ENCODE measurements around the gene GALNT15. TPM values are rescaled to one million over a fixed set of nuclear protein-coding genes. Genes with fewer than 3 reads are reported as not detected.

GALNT15 gene
- total RNA-seq, 1 donor from 2014 or later: 7.0 TPM

- no peak for ATAC-seq
- intact Hi-C loops (cut with micrococcal nuclease): loop anchor here (5.0 to 10.0 kb wide), 2 partner anchors 133 to 365 kb away; no protein-coding TSS in a partner anchor
- no peak for DNase-seq
Observed at GRCh38 chr3:16179771-16180736, 5.6 kb downstream of the GALNT15 start.

DNA sequence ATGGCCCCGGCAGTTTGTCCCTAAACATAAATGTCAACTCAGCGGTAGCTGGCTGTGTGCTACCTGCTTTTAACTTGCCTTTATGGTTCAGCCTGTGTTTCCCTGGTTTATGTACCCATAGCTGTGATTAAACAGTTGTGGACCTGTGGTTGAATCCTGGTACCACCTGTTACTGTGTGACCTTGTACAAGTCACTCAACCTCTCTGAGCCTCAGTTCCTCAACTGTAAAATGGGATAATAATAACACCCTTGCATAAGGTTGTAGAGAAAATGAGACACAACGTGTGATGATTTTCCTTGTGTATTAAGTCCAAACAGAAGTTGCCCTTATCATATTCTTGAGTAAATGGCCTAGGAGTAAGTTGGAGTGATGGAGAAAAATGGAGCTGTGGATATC, 6.3 kb downstream of the GALNT15 start:
- intact Hi-C loops (cut with micrococcal nuclease): no loop called here
- ATAC-seq: no peak
- DNase-seq: no peak

- ATAC-seq: peak; percentile 53
- intact Hi-C loops (cut with micrococcal nuclease): no loop called here
Observed at GRCh38 chr3:16181361-16181760, 6.9 kb downstream of the GALNT15 start.

DNA sequence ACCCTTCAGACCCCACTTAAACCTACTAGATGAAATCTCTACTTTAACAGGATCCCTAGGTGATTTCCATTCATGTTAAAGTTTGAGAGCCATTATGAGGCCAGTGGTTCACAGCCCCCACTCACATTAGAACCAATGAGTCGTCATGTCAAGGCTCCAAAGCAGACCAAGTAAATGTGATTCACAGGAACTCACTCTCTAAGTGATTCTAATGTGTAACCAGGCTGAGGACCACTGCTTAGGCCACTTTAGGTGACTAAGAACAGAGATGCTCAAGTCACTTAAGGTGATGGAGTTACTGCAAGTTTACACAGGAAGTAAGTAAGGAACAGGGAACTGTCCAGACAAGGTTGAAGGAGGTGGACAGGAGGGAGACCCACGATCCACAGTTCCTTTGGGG, 7.7 kb downstream of the GALNT15 start:
- ATAC-seq (no peak), DNase-seq (no peak)
- intact Hi-C loops (cut with micrococcal nuclease): no loop called here

More at GRCh38 chr3:16181361-16181760, 6.9 kb downstream of the GALNT15 start:
- peak; percentile 65 for DNase-seq

DNA sequence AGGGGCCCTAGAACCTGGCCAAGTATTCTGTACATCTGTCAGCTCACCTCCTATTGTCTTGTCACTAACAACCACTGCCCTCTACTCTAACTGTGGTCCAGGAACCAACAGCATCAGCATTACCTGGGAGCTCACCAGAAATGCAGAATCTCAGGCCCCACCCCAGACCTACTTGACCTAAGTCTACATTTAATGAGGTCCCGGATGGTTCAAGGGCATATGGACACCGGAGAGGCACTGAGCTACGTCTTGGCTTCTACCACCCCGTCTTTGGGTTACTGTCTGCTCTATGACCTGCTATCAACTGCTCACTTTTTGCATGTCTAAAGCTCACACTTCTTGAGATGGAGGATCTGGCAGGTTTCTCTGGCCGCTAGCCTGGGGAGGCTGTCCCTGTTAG, 8.1 kb downstream of the GALNT15 start:
- no peak for DNase-seq
- ATAC-seq: no peak
- intact Hi-C loops (cut with micrococcal nuclease): no loop called here

DNA sequence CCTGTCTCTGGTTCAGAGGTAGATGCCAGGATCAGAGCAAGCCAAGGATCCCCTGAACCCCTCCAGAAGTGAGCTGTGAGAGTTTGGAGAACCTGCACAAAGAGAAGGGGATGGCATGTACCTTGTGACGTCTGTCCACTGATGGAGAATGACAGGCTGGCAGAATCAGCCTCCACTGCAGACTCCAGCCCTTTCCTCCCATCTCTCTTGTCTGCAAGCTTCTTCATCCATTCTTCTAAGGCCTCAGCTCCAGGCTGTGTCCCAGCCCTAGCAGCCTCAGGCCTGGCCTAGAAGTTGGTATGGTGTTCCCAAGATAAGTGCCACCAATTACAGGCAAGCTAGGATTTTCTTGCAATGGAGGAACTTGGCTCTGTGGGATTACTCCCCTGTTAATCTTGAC, 8.6 kb downstream of the GALNT15 start:
- no peak for DNase-seq
- ATAC-seq: no peak

GRCh38 chr3:16183601-16184270, 9.3 kb downstream of the GALNT15 start:
- ATAC-seq: peak; percentile 82
- DNase-seq: no peak
- intact Hi-C loops (cut with micrococcal nuclease): no loop called here

More for the DNA sequence above, 8.6 kb downstream of the GALNT15 start:
- intact Hi-C loops (cut with micrococcal nuclease): no loop called here

DNA sequence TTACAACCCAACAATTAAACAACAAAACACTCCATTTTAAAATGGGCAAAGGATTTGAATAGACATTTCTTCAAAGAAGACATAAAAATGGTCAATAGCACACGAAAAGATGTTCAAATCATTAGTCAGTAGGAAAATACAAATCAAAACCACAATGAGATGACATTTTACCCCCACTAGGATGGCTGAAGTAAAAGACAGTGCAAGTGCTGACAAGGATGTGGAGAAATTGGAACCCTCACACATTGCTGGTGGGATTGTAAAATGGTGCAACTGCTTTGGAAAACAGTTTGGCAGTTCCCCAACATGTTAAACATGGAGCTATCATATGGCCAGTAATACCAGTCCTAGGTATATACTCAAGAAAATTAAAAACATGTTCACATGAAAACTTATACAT, 11.6 kb downstream of the GALNT15 start:
- no peak for ATAC-seq

DNA sequence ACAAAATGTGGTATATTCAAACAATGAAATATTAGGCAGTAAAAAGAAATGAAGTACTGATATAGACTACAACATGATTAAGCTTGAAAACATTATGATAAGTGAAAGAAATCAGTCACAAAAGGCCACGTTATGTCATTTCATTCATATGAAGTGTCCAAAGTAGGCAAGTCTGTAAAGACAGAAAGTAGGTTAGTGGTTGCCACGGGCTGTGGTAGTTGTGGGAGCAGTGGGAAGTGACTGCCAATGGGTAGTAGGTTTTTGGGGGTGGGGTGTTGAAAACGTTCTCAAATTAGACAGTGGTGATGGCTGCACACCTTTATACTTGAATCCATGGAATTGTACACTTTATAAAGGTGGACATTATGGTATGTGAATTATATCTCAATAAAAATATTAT, 12.1 kb downstream of the GALNT15 start:
- ATAC-seq (no peak), DNase-seq (no peak)
- intact Hi-C loops (cut with micrococcal nuclease): no loop called here

More for the DNA sequence above, 11.6 kb downstream of the GALNT15 start:
- no peak for DNase-seq
- intact Hi-C loops (cut with micrococcal nuclease): no loop called here

- intact Hi-C loops (cut with micrococcal nuclease): no loop called here
- no peak for ATAC-seq
- DNase-seq: no peak
Observed at GRCh38 chr3:16187213-16187790, 12.8 kb downstream of the GALNT15 start.

- intact Hi-C loops (cut with micrococcal nuclease): no loop called here
- ATAC-seq (no peak), DNase-seq (no peak)
Observed at GRCh38 chr3:16188071-16188470, 13.6 kb downstream of the GALNT15 start.

DNA sequence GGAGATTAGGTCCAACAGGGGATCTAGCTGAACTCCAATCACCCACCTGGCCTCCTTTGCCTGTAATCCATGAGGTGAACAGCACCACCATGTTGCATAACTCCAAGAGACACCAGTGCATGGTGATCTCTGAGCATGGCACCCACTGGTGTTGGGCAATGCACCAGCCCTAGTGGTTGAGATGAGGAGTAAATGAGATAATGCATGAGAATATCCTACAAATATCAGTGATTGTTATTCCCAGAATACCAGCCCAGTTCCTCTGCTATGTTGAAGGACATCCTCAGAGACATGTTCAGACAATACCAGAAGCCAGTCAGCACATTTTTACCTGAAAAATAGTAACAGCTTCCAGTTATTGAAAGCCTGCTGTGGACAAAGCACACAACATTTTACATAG, 14.7 kb downstream of the GALNT15 start:
- no peak for DNase-seq
- intact Hi-C loops (cut with micrococcal nuclease): no loop called here
- ATAC-seq: no peak

- DNase-seq (no peak), ATAC-seq (peak; percentile 32)
- intact Hi-C loops (cut with micrococcal nuclease): no loop called here
Observed at GRCh38 chr3:16190704-16191103, 16.2 kb downstream of the GALNT15 start.

- DNase-seq: no peak
- intact Hi-C loops (cut with micrococcal nuclease): no loop called here
- no peak for ATAC-seq
Observed at GRCh38 chr3:16191591-16191990, 17.1 kb downstream of the GALNT15 start.

DNA sequence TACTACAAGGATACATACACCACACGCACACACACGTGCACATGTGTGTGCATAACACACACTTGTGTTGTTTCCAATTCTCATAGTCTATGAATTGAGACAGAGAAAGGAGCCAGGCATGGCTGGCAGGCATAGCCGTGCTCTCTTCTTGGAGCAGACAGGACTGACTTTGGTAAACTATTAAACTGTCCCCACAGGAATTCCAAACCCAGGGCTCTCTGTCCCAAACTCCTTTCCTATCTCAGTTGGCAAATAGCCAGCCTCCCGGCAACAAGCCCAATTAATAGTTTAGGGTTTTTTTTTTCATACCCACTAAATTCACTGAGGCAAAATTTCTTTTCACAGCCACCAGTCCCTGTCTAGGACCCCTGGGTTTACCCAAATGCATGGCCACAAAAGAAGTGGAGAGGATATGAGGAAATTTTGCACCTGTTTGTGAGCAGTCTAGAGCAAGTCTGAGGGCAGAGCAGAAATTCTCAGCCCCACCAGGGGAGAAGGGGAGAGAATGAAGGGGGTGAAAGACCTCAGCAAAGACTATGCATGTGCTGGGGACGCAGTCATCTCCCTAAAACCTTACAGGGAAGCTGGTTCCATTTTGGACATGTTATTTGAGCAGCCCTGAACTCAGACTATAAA, 17.8 kb downstream of the GALNT15 start:
- DNase-seq (no peak), ATAC-seq (no peak)
- intact Hi-C loops (cut with micrococcal nuclease): no loop called here

GRCh38 chr3:16198427-16198826, 23.9 kb downstream of the GALNT15 start:
- intact Hi-C loops (cut with micrococcal nuclease): no loop called here
- ATAC-seq (no peak), DNase-seq (no peak)

DNA sequence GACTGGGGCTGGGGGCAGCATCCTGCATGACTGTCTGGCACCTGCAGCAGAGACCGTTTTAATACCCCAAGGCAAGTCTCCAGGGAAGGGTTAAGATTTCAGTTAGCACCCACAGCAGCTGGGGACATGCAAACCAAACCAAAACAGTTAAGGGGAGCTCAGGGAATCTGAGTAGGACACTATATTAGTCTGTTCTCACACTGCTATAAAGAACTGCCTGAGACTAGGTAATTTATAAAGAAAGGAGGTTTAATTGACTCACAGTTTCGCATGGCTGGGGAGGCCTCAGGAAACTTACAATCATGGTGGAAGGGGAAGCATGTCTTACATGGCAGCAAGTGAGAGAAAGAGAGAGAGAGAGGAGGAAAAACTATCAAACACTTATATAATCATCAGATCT, 25.3 kb downstream of the GALNT15 start:
- intact Hi-C loops (cut with micrococcal nuclease): no loop called here
- DNase-seq (no peak), ATAC-seq (no peak)

DNA sequence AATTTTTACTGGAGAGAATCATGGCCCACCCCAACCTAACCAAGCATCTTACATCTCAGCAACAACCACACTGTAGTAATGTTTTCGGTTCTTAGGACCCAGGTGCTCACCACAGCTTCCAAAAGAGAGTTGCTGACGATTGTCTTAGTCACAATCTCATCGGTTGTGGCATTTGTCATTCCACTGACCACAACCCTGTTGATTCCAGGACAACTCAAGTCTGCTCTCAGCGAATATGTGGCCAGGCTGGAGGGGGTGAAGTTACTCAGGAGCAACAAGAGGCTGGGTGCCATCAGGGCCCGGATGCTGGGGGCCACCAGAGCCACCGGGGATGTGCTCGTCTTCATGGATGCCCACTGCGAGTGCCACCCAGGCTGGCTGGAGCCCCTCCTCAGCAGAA, 25.9 kb downstream of the GALNT15 start:
- DNase-seq (no peak), ATAC-seq (no peak)
- intact Hi-C loops (cut with micrococcal nuclease): no loop called here

- ATAC-seq (no peak), DNase-seq (no peak)
- intact Hi-C loops (cut with micrococcal nuclease): no loop called here
Observed at GRCh38 chr3:16203031-16203430, 28.6 kb downstream of the GALNT15 start.

All from left ventricle myocardium superior (tissue), 1 donor.